Measurements from ENCODE around the gene NKX1-2.
"Not testable (repeated sequence)": the region's sequence is repeated elsewhere in the genome, so short reads cannot be mapped to it uniquely, and the experiment has no call there.

NKX1-2 gene

DNA sequence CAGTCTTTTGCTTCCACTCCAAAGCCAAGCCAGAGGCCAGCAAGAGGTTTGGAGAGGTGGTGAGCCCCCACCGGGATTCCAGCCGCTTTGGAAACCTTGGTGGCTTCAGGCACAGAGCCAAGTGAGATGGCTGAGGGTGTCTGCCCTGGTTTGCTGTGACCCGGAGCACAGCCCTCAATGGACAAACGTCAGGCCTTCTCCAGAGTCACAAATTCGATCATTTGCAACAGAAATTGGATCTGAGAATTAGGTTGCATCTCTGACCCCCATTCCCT, 885 bp upstream of the NKX1-2 start:
- FAIRE-seq (no peak), DNase-seq (ENCODE audit: insufficient read length, low spot score) (no peak)
- TF ChIP-seq POLR2A (IDR thresholded peaks at IDR 0.05; ENCODE audit: low read depth, low read length) = no peak

- DNase-seq (ENCODE audit: insufficient read length, low spot score) (no peak), FAIRE-seq (no peak)
- TF ChIP-seq POLR2A (IDR thresholded peaks at IDR 0.05; ENCODE audit: low read depth, low read length) = no peak
Measured at GRCh38 chr10:124449170-124450011, 444 bp downstream of the NKX1-2 start.

DNA sequence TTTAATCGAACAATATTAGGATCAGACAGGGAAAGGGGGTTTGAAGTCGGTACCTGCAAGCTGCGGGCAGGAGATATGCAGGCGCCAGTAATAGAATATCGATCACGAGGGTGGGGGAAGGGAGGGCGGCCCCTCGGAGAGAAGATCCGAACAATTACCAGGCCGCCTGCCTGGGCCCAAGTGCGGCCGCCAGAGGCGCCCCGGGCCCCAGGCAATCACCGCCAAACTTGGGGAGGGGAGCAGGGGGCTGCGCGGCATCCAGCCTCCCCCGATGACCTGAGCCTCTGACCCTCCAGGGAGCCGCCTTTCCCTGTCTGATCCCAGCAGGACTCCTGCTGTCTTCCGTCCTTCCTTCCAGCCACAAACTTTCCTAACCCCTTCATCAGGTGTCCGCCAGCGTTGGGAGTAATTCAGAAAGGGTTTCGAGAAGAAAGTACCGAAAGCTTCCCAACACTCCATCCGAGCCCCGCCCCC, 1.1 kb downstream of the NKX1-2 start:
- FAIRE-seq = no peak
- no peak for DNase-seq (ENCODE audit: insufficient read length, low spot score)
- TF ChIP-seq POLR2A (IDR thresholded peaks at IDR 0.05; ENCODE audit: low read depth, low read length) = no peak

GRCh38 chr10:124447751-124448466, 1.9 kb downstream of the NKX1-2 start:
- no peak for FAIRE-seq
- TF ChIP-seq POLR2A (IDR thresholded peaks at IDR 0.05; ENCODE audit: low read depth, low read length) = no peak
- DNase-seq (ENCODE audit: insufficient read length, low spot score) = no peak

DNA sequence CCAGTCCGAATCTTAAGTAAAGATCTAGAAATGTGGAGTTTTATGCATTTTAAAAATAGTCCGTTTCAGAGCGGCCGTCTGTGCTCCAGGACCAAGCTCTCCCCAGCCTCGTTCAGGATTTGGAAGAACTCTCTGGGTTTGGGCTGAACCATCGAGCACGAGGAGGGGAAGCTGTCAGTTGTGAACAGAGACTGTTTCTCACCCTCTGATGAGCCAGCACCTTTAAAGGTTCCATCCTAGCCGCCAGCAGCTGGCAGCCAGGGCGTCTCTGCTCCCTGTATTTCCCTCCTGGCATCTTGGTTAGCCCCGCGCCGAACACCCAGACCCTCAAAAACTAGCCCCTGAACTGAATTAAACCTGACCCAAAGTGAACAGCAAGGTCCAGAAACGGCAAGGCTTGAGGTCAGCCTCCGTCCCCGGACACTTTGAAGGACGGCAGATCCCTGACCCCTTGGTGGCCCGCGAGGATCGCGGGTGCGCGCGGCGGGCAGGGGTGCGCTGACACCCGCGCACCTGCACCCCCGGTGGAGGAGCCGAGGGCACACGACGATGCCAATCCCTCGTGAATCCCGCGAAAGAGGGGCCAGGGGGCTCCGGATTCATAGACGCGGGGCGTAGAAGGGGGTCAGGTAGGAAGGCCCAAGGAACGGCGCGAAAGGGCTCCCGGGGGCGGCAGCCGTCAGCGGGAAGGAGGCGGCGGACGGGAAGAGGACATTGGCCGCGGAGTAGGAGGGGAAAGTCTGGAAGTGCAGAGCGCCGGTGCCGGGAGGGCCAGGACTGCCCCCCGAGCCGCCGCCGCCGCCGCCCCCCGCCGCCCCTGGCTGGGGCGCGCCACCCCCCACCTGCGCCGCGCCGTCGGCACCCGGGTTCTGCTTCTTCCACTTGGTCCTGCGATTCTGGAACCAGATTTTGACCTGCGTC, 2.7 kb downstream of the NKX1-2 start:
- no peak for FAIRE-seq
- DNase-seq (ENCODE audit: insufficient read length, low spot score) = no peak
- no peak for TF ChIP-seq POLR2A (IDR thresholded peaks at IDR 0.05; ENCODE audit: low read depth, low read length)

GRCh38 chr10:124441694-124442093, 8.1 kb downstream of the NKX1-2 start:
- DNase-seq (ENCODE audit: insufficient read length, low spot score) = not testable (repeated sequence)

DNA sequence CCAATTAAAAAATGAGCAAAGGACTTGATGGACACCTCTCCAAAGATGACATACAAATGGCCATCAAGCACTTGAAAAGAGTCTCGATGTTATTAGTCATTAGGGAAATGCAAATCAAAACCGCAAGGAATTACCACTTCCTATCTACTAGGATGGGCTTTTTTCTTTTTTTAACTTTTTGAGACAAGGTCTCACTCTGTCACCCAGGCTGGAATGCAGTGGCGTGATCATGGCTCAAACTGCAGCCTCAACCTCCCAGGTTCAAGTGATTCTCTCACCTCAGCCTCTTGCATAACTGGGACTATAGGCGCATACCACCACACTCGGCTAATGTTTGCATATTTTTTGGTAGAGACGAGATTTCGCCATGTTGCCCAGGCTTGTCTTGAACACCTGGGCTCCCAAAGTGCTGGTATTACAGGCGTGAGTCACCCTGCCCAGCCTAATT, 13.6 kb downstream of the NKX1-2 start:
- DNase-seq (ENCODE audit: insufficient read length, low spot score) (no peak), FAIRE-seq (no peak)
- no peak for TF ChIP-seq POLR2A (IDR thresholded peaks at IDR 0.05; ENCODE audit: low read depth, low read length)

More at GRCh38 chr10:124441694-124442093, 8.1 kb downstream of the NKX1-2 start:
- FAIRE-seq = not testable (repeated sequence)

GRCh38 chr10:124435683-124436082, 14.2 kb downstream of the NKX1-2 start:
- not testable (repeated sequence) for DNase-seq (ENCODE audit: insufficient read length, low spot score); FAIRE-seq

DNA sequence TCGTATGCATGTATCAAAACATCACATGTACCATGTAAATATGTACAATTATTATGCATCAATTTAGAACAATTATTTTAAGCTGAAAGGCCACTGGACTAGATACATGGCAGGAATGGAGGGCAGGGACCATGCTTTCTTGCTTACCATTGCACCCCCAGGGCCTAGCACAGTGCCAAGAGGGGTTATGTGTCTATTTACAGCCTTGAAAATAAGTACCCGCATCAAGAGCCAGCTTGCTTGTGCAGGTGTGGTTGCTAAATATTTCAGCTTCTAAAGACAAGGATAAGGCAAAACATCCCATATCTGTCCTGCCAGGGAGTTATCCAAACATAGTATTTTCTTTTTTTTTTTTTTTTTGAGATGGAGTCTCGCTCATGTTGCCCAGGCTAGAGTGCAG, 16.4 kb downstream of the NKX1-2 start:
- DNase-seq (ENCODE audit: insufficient read length, low spot score) = no peak
- FAIRE-seq = no peak
- TF ChIP-seq POLR2A (IDR thresholded peaks at IDR 0.05; ENCODE audit: low read depth, low read length) = no peak

- TF ChIP-seq POLR2A (IDR thresholded peaks at IDR 0.05; ENCODE audit: low read depth, low read length) = no peak
- FAIRE-seq = no peak
- DNase-seq (ENCODE audit: insufficient read length, low spot score) = no peak
Measured at GRCh38 chr10:124430077-124430476, 19.8 kb downstream of the NKX1-2 start.

- TF ChIP-seq POLR2A (IDR thresholded peaks at IDR 0.05; ENCODE audit: low read depth, low read length) = no peak
- FAIRE-seq = no peak
- DNase-seq (ENCODE audit: insufficient read length, low spot score) = no peak
Measured at GRCh38 chr10:124429576-124429975, 20.3 kb downstream of the NKX1-2 start.

GRCh38 chr10:124428207-124428777, 21.5 kb downstream of the NKX1-2 start:
- no peak for DNase-seq (ENCODE audit: insufficient read length, low spot score)
- TF ChIP-seq POLR2A (IDR thresholded peaks at IDR 0.05; ENCODE audit: low read depth, low read length) = no peak
- no peak for FAIRE-seq

GRCh38 chr10:124425227-124425962, 24.4 kb downstream of the NKX1-2 start:
- DNase-seq (ENCODE audit: insufficient read length, low spot score) (no peak), FAIRE-seq (no peak)
- TF ChIP-seq POLR2A (IDR thresholded peaks at IDR 0.05; ENCODE audit: low read depth, low read length) = no peak

Measured in H54 (cell line).